DND-41 (cell line): ENCODE results near the gene NEURL3.

Experiments
- ATAC-seq: fragments of 200-7000 bp; cut with Tn5 transposase; 3 replicates; pipeline ENCODE4 v1.9.1; 2021; ENCODE audit warnings: low read depth; ENCODE audit not compliant: insufficient read depth
- DNase-seq: peaks from one replicate; pipeline ENCODE4 v3.0.0-alpha.2; 2020
- H2AFZ ChIP-seq: 2 replicates; pipeline ENCODE4 v1.6.0; 2012; ENCODE audit warnings: low read depth, low read length
- H3K27ac ChIP-seq: 2 replicates; pipeline ENCODE4 v1.5.1; 2012; ENCODE audit warnings: low read length, inconsistent platforms
- H3K27me3 ChIP-seq: fragments of 200-600 bp; sonication (generic); 2 replicates; pipeline ENCODE4 v1.6.0; 2012; ENCODE audit warnings: low read length, mild to moderate bottlenecking, inconsistent platforms; ENCODE audit not compliant: insufficient read depth, poor library complexity
- H3K36me3 ChIP-seq: 2 replicates; pipeline ENCODE4 v1.5.1; 2012; ENCODE audit warnings: low read length, inconsistent platforms; ENCODE audit not compliant: insufficient read depth
- H3K4me1 ChIP-seq: 2 replicates; pipeline ENCODE4 v1.5.1; 2012; ENCODE audit warnings: mild to moderate bottlenecking, low read length; ENCODE audit not compliant: insufficient read depth
- H3K4me2 ChIP-seq: 2 replicates; pipeline ENCODE4 v1.6.0; 2012; ENCODE audit warnings: mild to moderate bottlenecking, moderate library complexity, low read length, inconsistent platforms; ENCODE audit not compliant: insufficient read depth
- H3K4me3 ChIP-seq, 2 experiments: fragments of 200-600 bp in 1 of 2; shearing (Covaris generic) in 1 of 2; 2 replicates each; pipeline ENCODE4 v1.5.1; 2012 to 2016; ENCODE audit warnings: inconsistent platforms in 2 of 2, low read length in 2 of 2, mild to moderate bottlenecking in 2 of 2, low read depth in 1 of 2, moderate library complexity in 1 of 2
- H3K79me2 ChIP-seq: 2 replicates; pipeline ENCODE4 v1.6.0; 2012; ENCODE audit warnings: low read length, inconsistent platforms; ENCODE audit not compliant: insufficient read depth
- H3K9ac ChIP-seq: 2 replicates; pipeline ENCODE4 v1.6.0; 2012; ENCODE audit warnings: low read depth, mild to moderate bottlenecking, inconsistent platforms, low read length, moderate library complexity
- H3K9me3 ChIP-seq: 2 replicates; pipeline ENCODE4 v1.5.1; 2012; ENCODE audit warnings: low read length, moderate library complexity, mild to moderate bottlenecking, inconsistent platforms; ENCODE audit not compliant: insufficient read depth, severe bottlenecking
- H4K20me1 ChIP-seq: 2 replicates; pipeline ENCODE4 v1.6.0; 2012; ENCODE audit warnings: low read length; ENCODE audit not compliant: insufficient read depth
- EZH2 ChIP-seq: IDR thresholded peaks from 3 replicates; pipeline ENCODE4 v1.6.1; 2012; ENCODE audit warnings: borderline replicate concordance, low read depth, mild to moderate bottlenecking, moderate library complexity, low read length, inconsistent platforms; ENCODE audit not compliant: severe bottlenecking
- TF ChIP-seq, protein P1 (sequence below): IDR thresholded peaks from 2 replicates; pipeline ENCODE4 v1.5.1; 2012; ENCODE audit warnings: borderline replicate concordance, low read length, moderate library complexity, mild to moderate bottlenecking; ENCODE audit not compliant: poor library complexity, severe bottlenecking; ENCODE audit errors: extremely low read depth

Gene NEURL3

DNA sequence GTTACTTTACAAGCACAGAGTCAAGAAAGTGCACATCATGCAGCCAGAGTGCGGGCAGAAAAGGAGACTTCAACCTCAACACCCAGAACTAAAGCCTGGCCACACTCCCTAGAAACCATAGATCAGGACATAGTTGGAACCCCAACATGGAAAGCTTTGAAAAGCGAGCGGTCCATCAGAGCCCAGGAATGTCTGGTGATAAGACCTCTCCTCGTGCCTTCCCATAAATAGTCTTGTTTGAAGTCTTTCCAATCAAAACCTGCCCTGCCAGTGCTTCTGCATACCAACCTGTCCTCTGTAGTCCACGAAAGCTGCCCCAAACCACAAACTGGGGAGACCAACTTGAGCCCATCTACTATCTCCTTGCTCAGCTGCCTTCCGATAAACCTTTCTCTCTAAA, 55.5 kb downstream of the NEURL3 start:
- Histone ChIP-seq H4K20me1 (no peaks in the 10 kb centered on the region), H3K4me1 (no peaks in the 10 kb centered on the region), H3K4me3 (no peak overlapping the region), H3K4me2 (no peak overlapping the region), H2AFZ (no peak overlapping the region), H3K9ac (no peak overlapping the region), H3K9me3 (no peaks in the 10 kb centered on the region), H3K79me2 (no peaks in the 10 kb centered on the region), H3K27ac (no peak overlapping the region), H3K36me3 (no peaks in the 10 kb centered on the region), H3K27me3 (no peaks in the 10 kb centered on the region)
- DNase-seq (no peak), ATAC-seq (no peak)
- TF ChIP-seq EZH2: no peak
- TF ChIP-seq, protein P1, sequence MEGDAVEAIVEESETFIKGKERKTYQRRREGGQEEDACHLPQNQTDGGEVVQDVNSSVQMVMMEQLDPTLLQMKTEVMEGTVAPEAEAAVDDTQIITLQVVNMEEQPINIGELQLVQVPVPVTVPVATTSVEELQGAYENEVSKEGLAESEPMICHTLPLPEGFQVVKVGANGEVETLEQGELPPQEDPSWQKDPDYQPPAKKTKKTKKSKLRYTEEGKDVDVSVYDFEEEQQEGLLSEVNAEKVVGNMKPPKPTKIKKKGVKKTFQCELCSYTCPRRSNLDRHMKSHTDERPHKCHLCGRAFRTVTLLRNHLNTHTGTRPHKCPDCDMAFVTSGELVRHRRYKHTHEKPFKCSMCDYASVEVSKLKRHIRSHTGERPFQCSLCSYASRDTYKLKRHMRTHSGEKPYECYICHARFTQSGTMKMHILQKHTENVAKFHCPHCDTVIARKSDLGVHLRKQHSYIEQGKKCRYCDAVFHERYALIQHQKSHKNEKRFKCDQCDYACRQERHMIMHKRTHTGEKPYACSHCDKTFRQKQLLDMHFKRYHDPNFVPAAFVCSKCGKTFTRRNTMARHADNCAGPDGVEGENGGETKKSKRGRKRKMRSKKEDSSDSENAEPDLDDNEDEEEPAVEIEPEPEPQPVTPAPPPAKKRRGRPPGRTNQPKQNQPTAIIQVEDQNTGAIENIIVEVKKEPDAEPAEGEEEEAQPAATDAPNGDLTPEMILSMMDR: no peak

DNA sequence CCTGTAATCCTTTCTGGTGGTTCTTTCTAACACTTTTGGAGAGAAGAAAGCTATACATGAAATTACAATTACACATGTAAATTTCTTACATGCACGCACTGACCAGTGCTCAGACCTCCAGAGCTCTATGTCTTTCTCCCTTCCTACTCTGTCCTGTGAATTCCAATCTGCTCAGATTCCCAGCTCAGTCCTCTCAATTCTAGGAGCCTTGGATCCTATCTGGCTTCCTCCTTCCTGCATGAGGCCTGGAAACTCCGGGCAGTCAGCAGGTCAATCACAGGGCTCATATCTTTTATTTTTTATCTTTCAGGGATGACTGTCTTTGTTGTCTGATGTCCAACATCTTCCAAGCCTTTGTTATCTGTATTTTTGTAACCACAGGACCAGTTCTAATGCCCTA, 56.0 kb downstream of the NEURL3 start:
- DNase-seq (no peak), ATAC-seq (no peak)
- H3K9me3 ChIP-seq: no peaks in the 10 kb centered on the region
- no peak overlapping the region for H3K27ac ChIP-seq
- no peak overlapping the region for H3K4me3 ChIP-seq
- no peak for TF ChIP-seq EZH2
- TF ChIP-seq, protein P1: no peak
- no peaks in the 10 kb centered on the region for H4K20me1 ChIP-seq
- no peaks in the 10 kb centered on the region for H3K36me3 ChIP-seq
- H2AFZ ChIP-seq: no peak overlapping the region
- no peaks in the 10 kb centered on the region for H3K4me1 ChIP-seq
- H3K4me2 ChIP-seq: no peak overlapping the region
- H3K79me2 ChIP-seq: no peaks in the 10 kb centered on the region
- no peaks in the 10 kb centered on the region for H3K27me3 ChIP-seq
- H3K9ac ChIP-seq: no peak overlapping the region

DNA sequence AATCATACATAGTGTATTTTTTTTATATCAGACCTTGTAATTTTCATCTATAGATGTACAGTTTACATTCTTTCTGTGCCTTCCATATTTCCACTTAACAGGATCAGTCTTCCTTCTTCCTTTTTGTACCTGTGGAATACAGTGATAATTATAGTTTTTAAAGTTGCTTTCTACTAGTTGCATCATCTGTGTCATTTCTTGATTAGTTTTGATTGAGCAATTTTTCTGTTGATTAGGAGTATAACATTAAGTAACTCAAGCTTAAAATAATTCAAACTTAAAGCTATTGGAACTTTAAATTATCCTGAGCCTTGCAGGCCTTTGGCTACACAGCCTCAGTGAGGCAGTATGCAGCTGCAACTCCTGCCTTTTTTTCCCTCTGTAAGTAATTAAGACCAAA, 57.4 kb downstream of the NEURL3 start:
- Histone ChIP-seq H4K20me1 (no peaks in the 10 kb centered on the region), H2AFZ (no peak overlapping the region), H3K4me1 (no peaks in the 10 kb centered on the region), H3K9ac (no peak overlapping the region), H3K27ac (no peak overlapping the region), H3K4me3 (no peak overlapping the region), H3K36me3 (no peaks in the 10 kb centered on the region), H3K4me2 (no peak overlapping the region), H3K27me3 (no peaks in the 10 kb centered on the region), H3K9me3 (no peaks in the 10 kb centered on the region), H3K79me2 (no peaks in the 10 kb centered on the region)
- no peak for DNase-seq
- ATAC-seq: no peak
- TF ChIP-seq, protein P1: no peak
- TF ChIP-seq EZH2: no peak
